GM23248 (cell line): Measurements from ENCODE around the gene PHACTR3.

Source experiments
- EZH2 ChIP-seq: fragments of 200-600 bp; sonication (generic); IDR thresholded peaks from 2 replicates; pipeline ENCODE4 v1.6.1; 2018; ENCODE audit warnings: antibody characterized with exemption, mild to moderate bottlenecking; ENCODE audit not compliant: insufficient read depth, poor library complexity, severe bottlenecking
- EZH2phosphoT487 ChIP-seq: fragments of 200-600 bp; sonication (generic); IDR thresholded peaks from 2 replicates; pipeline ENCODE4 v1.6.1; 2018; ENCODE audit warnings: antibody characterized with exemption, moderate library complexity, mild to moderate bottlenecking, low read depth; ENCODE audit not compliant: insufficient read depth

GRCh38 chr20:59835057-59835447 is 230.7 kb downstream of the PHACTR3 start:
- no peak for TF ChIP-seq EZH2
- no peak for TF ChIP-seq EZH2phosphoT487
